ENCODE measurements around the gene ALK.

GRCh38 chr2:29317801-29318485, 603.4 kb downstream of the ALK start:
- TF ChIP-seq POLR2A (IDR thresholded peaks at IDR 0.05) = no peak
- TF ChIP-seq CTCF (IDR thresholded peaks at IDR 0.05) = no peak
